GM12892 (cell line): ENCODE results near the gene SERPINA12.

Experiments used
- POLR2A ChIP-seq: IDR thresholded peaks from 2 replicates; pipeline ENCODE4 v1.6.1; 2011; ENCODE audit warnings: low read depth, low read length, control low read depth
- TAF1 ChIP-seq: IDR thresholded peaks from 2 replicates; pipeline ENCODE4 v1.6.1; 2011; ENCODE audit warnings: low read depth, mild to moderate bottlenecking, control low read depth, low read length, borderline replicate concordance

DNA sequence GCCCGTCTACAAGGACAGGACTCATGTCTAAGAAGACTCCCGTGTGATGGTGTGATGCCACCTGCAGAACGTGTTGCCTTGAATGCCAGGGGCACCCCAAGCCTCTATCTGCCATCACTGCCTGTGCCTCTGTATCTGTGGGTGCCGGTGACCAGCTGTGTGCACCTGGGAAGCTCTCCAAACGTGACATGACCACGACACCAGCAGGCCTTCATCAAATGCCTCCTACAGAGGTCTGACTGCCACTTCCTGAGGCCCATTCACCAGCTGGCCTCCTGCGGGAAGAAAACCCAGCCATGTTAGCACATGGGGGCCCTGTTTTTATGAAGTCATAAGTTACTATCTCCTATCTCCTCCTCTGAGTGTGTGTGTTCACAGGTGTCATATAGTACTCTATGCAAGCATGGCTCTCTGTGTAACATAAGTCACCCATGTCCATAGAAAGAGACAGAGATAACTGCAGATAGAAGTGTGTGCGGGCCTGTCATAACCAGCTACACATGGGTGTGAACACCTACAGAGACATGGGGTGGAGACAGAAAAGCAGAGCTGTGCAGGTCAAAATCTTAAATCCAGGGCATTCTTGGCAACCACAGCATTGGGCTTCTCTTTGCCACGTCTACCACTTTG, 33.7 kb upstream of the SERPINA12 start:
- TF ChIP-seq POLR2A = no peak
- TF ChIP-seq TAF1 = no peak
